HepG2 (cell line): ENCODE data around the gene SMTN. TPM values are rescaled to one million over a fixed set of nuclear protein-coding genes. Genes with fewer than 3 reads are reported as not detected.

Experiments
- ATAC-seq: fragments of 200-7000 bp; cut with Tn5 transposase; 3 replicates; pipeline ENCODE4 v1.9.1; 2020; ENCODE audit warnings: mild to moderate bottlenecking, moderate library complexity
- BruUV-seq: library from RNA; stranded (reverse); fragments of 400-500 nt; replicated peaks from 2 replicates; lab custom pipeline; 2021; lab: Mats Ljungman, UMichigan
- CTCF ChIA-PET: fragments of 300-600 bp; formaldehyde crosslinking; extraction: SDS; loops from one replicate; lab custom pipeline; 2021; ENCODE audit warnings: low total read pairs, inconsistent platforms, low intra/inter-chr PET ratio; lab: Yijun Ruan, JAX
- POLR2A ChIA-PET: fragments of 350-600 bp; sonication (Branson Sonifier 250); formaldehyde crosslinking; loops from one replicate; lab custom pipeline; 2020; ENCODE audit warnings: antibody characterized with exemption, inconsistent platforms; lab: Yijun Ruan, JAX
- DNase-seq: peaks from one replicate; pipeline ENCODE4 v3.0.0-alpha.2; 2015; ENCODE audit warnings: low spot score
- FAIRE-seq: peaks from 3 replicates; lab custom pipeline; 2011; peaks lifted over from hg19 to GRCh38; lab: Jason Lieb, UNC
- H2AFZ ChIP-seq: one replicate; pipeline ENCODE4 v1.6.1; 2011; ENCODE audit warnings: low read length, inconsistent platforms
- H3K27ac ChIP-seq: fragments of 300-600 bp; 3 replicates; pipeline ENCODE4 v1.8.0; 2011; ENCODE audit warnings: mixed run types, mild to moderate bottlenecking, mixed read lengths, low read length, inconsistent platforms; ENCODE audit not compliant: insufficient read depth; ENCODE audit errors: extremely low read length
- H3K27me3 ChIP-seq, 2 experiments: fragments of 200-600 bp in 1 of 2; 2 replicates in 1 of 2; 3 replicates in 1 of 2; pipeline versions ENCODE4 v1.6.0 to v1.8.0; 2011; ENCODE audit warnings: low read length in 2 of 2, mild to moderate bottlenecking in 2 of 2, moderate library complexity in 2 of 2, inconsistent platforms in 1 of 2; ENCODE audit not compliant: insufficient read depth in 2 of 2, control insufficient read depth in 1 of 2
- H3K36me3 ChIP-seq, 2 experiments: fragments of 200-600 bp in 1 of 2; replicated peaks in 1 of 2; 2 replicates in 1 of 2; 3 replicates in 1 of 2; pipeline versions ENCODE4 v1.5.1 to v1.8.0; 2011; ENCODE audit warnings: low read length in 2 of 2, inconsistent platforms in 1 of 2; ENCODE audit not compliant: insufficient read depth in 2 of 2, control insufficient read depth in 1 of 2
- H3K4me1 ChIP-seq: 2 replicates; pipeline ENCODE4 v1.5.1; 2012; ENCODE audit warnings: low read length, inconsistent platforms; ENCODE audit not compliant: insufficient read depth
- H3K4me2 ChIP-seq: 2 replicates; pipeline ENCODE4 v1.6.0; 2011; ENCODE audit warnings: low read depth, low read length, inconsistent platforms
- H3K4me3 ChIP-seq, 3 experiments: fragments of 200-600 bp in 1 of 3; sonication (generic), shearing (Covaris generic) in 1 of 3; replicated peaks in 1 of 3; 2 replicates each; pipeline ENCODE4 v1.5.1; 2011 to 2016; ENCODE audit warnings: low read length in 3 of 3, inconsistent platforms in 2 of 3, low read depth in 2 of 3, mild to moderate bottlenecking in 2 of 3, control low read depth in 1 of 3, mixed read lengths in 1 of 3; ENCODE audit not compliant: insufficient read depth in 1 of 3
- H3K79me2 ChIP-seq: one replicate; pipeline ENCODE4 v1.6.1; 2011; ENCODE audit warnings: low read length, inconsistent platforms; ENCODE audit not compliant: insufficient read depth
- H3K9ac ChIP-seq: 2 replicates; pipeline ENCODE4 v1.6.0; 2011; ENCODE audit warnings: mild to moderate bottlenecking, low read depth, low read length, inconsistent platforms; ENCODE audit not compliant: insufficient read depth
- H3K9me3 ChIP-seq: 2 replicates; pipeline ENCODE4 v1.5.1; 2012; ENCODE audit warnings: mild to moderate bottlenecking, low read length
- H4K20me1 ChIP-seq: 2 replicates; pipeline ENCODE4 v1.6.0; 2011; ENCODE audit warnings: inconsistent platforms, mild to moderate bottlenecking, low read length, moderate library complexity; ENCODE audit not compliant: insufficient read depth
- CBX5 ChIP-seq: sonication (generic); formaldehyde crosslinking; IDR thresholded peaks from 2 replicates; pipeline ENCODE4 v1.4.0; 2020; ENCODE audit warnings: missing genetic modification reagents, borderline replicate concordance
- MZF1 ChIP-seq: sonication (generic); formaldehyde crosslinking; IDR thresholded peaks from 2 replicates; pipeline ENCODE4 v1.8.1; 2023; ENCODE audit warnings: mild to moderate bottlenecking, missing genetic modification reagents, borderline replicate concordance
- NBN ChIP-seq: fragments of 450-650 bp; conservative IDR thresholded peaks from 2 replicates; pipeline ENCODE4 v1.6.1; 2017
- RBM22 ChIP-seq: fragments of 200-400 bp; formaldehyde crosslinking; optimal IDR thresholded peaks from 2 replicates; pipeline ENCODE3; 2017; ENCODE audit warnings: mild to moderate bottlenecking, low read length, moderate library complexity
- SCMH1 ChIP-seq: sonication (generic); formaldehyde crosslinking; IDR thresholded peaks from 2 replicates; pipeline ENCODE4 v1.9.0; 2021; ENCODE audit warnings: missing genetic modification reagents, mild to moderate bottlenecking, borderline replicate concordance
- SRY ChIP-seq: sonication (generic); formaldehyde crosslinking; IDR thresholded peaks from 2 replicates; pipeline ENCODE4 v1.8.0; 2022; ENCODE audit warnings: mild to moderate bottlenecking, missing genetic modification reagents
- TMF1 ChIP-seq: sonication (generic); formaldehyde crosslinking; IDR thresholded peaks from 2 replicates; pipeline ENCODE4 v1.8.1; 2022; ENCODE audit warnings: low read depth, missing genetic modification reagents
- ZBTB42 ChIP-seq: sonication (generic); formaldehyde crosslinking; IDR thresholded peaks from 2 replicates; pipeline ENCODE4 v1.5.0; 2020; ENCODE audit warnings: mild to moderate bottlenecking, missing genetic modification reagents
- ZFP90 ChIP-seq: sonication (generic); formaldehyde crosslinking; IDR thresholded peaks from 2 replicates; pipeline ENCODE4 v1.8.0; 2022; ENCODE audit warnings: missing genetic modification reagents, mild to moderate bottlenecking, inconsistent platforms, borderline replicate concordance
- ZKSCAN8 ChIP-seq: IDR thresholded peaks from 2 replicates; pipeline ENCODE4 v1.6.1; 2016; ENCODE audit warnings: borderline replicate concordance, missing genetic modification reagents, missing compliant biosample characterization
- ZNF317 ChIP-seq: sonication (generic); formaldehyde crosslinking; IDR thresholded peaks from 2 replicates; pipeline ENCODE4 v1.5.0; 2020; ENCODE audit warnings: mild to moderate bottlenecking, missing genetic modification reagents
- ZNF33B ChIP-seq: sonication (generic); formaldehyde crosslinking; IDR thresholded peaks from 2 replicates; pipeline ENCODE4 v1.5.1; 2020; ENCODE audit warnings: mild to moderate bottlenecking, missing genetic modification reagents
- ZNF644 ChIP-seq: IDR thresholded peaks from 2 replicates; pipeline ENCODE4 v1.6.1; 2016; ENCODE audit warnings: low read depth
- ZNF687 ChIP-seq: sonication (generic); formaldehyde crosslinking; IDR thresholded peaks from 2 replicates; pipeline ENCODE4 v1.5.1; 2020; ENCODE audit warnings: mild to moderate bottlenecking, missing genetic modification reagents, moderate library complexity
- WGBS: methylation state at CpG from one replicate; pipeline ENCODE4 v1.1.6; 2017; ENCODE audit warnings: low lambda C conversion rate; 5-methylcytosine and 5-hydroxymethylcytosine counted together
- in situ Hi-C: cut with HindIII; loops from 2 replicates; pipeline ENCODE4 v1.10.0; 2017; ENCODE audit warnings: low pct_unique_long_range_greater_than_20kb; ENCODE audit not compliant: extremely low pct_ligation_motif_present
- intact Hi-C: fragments of 100-400 bp; cut with micrococcal nuclease; formaldehyde crosslinking; loops from one replicate; pipeline ENCODE4 v1.10.0; 2022; ENCODE audit not compliant: unreplicated experiment
- polyA plus RNA-seq, 8 experiments: library from polyadenylated mRNA; depleted of rRNA in 3 of 8; stranded (reverse) in 7 of 8; unstranded in 1 of 8; fragments of >200 nt; fragmentation: Illumina TruSeq in 4 of 8; extraction: Trizol in 4 of 8; gene quantifications; 2 replicates each; pipeline versions ENCODE4 v1.2.1 to v1.2.3, GENCODE V29; 2011 to 2016; ENCODE audit warnings: low read depth in 4 of 8, missing spikeins in 1 of 8, mixed read lengths in 1 of 8; ENCODE audit not compliant: insufficient read depth in 1 of 8
- total RNA-seq, 5 experiments: library from RNA; depleted of rRNA; stranded (reverse); fragments of >200 nt; fragmentation: Illumina TruSeq; extraction: Trizol; gene quantifications; 2 replicates each; pipeline ENCODE4 v1.2.3, GENCODE V29; 2016; ENCODE audit warnings: low read depth in 1 of 5
- TF ChIP-seq, protein P1 (sequence below): sonication (generic); formaldehyde crosslinking; IDR thresholded peaks from 2 replicates; pipeline ENCODE4 v1.5.1; 2020; ENCODE audit warnings: mild to moderate bottlenecking, moderate library complexity, missing genetic modification reagents
- TF ChIP-seq, protein P2 (sequence below): sonication (generic); formaldehyde crosslinking; IDR thresholded peaks from 2 replicates; pipeline ENCODE4 v1.4.0; 2020; ENCODE audit warnings: mild to moderate bottlenecking, missing genetic modification reagents
- TF ChIP-seq, protein P3 (sequence below): sonication (generic); formaldehyde crosslinking; IDR thresholded peaks from 2 replicates; pipeline ENCODE4 v1.4.0; 2020; ENCODE audit warnings: missing genetic modification reagents, mild to moderate bottlenecking, borderline replicate concordance

SMTN gene
- total and polyA plus RNA-seq, 2 of the 13 experiments (the other 11 are each of a cell fraction or from before 2014, with no cell fraction given), result 14.7 to 26.1 TPM

DNA sequence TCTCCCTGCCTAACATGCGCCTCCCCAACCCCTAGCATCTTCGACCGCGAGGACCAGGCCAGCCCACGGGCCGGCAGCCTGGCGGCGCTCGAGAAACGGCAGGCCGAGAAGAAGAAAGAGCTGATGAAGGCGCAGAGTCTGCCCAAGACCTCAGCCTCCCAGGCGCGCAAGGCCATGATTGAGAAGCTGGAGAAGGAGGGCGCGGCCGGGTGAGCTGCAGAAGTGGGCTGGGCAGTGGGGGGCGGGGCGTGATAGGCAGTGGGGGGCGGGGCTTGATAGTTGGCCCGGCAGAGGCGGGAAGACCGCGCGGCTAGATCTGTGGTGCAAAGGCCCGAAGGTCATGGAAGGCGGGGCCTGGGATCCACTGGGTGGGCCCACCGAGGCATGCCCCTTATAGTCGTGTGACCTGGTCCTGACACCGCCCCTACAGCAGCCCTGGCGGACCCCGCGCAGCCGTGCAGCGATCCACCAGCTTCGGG, 17.6 kb downstream of the SMTN start:
- Histone ChIP-seq H3K9ac (no peak overlapping the region), H3K79me2 (no peaks in the 10 kb centered on the region), H3K4me1 (peaks cover 19% of the 10 kb centered on the region), H3K27ac (no peak overlapping the region), H2AFZ (no peak overlapping the region), H4K20me1 (no peaks in the 10 kb centered on the region), H3K4me2 (no peak overlapping the region), H3K27me3 (no peaks in the 10 kb centered on the region), H3K9me3 (no peaks in the 10 kb centered on the region), H3K4me3 (no peak overlapping the region), H3K36me3 (peaks cover 21 to 39% of the 10 kb centered on the region in 2 experiments; a peak in 4 of 5 replicates)
- FAIRE-seq (no peak), DNase-seq (no peak), ATAC-seq (no peak)
- in situ Hi-C loops (no loop called here), intact Hi-C loops (no loop called here)
- WGBS, result 95% methylated on average over 24 of the region's 36 CpGs
- TF ChIP-seq CBX5 (CRISPR knock-in tag), result no peak
- TF ChIP-seq SRY (CRISPR knock-in tag), result no peak
- TF ChIP-seq, protein P1, sequence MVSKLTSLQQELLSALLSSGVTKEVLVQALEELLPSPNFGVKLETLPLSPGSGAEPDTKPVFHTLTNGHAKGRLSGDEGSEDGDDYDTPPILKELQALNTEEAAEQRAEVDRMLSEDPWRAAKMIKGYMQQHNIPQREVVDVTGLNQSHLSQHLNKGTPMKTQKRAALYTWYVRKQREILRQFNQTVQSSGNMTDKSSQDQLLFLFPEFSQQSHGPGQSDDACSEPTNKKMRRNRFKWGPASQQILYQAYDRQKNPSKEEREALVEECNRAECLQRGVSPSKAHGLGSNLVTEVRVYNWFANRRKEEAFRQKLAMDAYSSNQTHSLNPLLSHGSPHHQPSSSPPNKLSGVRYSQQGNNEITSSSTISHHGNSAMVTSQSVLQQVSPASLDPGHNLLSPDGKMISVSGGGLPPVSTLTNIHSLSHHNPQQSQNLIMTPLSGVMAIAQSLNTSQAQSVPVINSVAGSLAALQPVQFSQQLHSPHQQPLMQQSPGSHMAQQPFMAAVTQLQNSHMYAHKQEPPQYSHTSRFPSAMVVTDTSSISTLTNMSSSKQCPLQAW (CRISPR knock-in tag), result no peak
- no peak for TF ChIP-seq ZNF33B (CRISPR knock-in tag)
- no peak for TF ChIP-seq ZKSCAN8 (CRISPR knock-in tag)
- no peak for TF ChIP-seq NBN
- TF ChIP-seq ZNF644 (CRISPR knock-in tag), result no peak
- no peak for TF ChIP-seq MZF1 (CRISPR knock-in tag)
- no peak for TF ChIP-seq TMF1
- no peak for TF ChIP-seq ZBTB42 (CRISPR knock-in tag)
- no peak for TF ChIP-seq ZNF687 (CRISPR knock-in tag)
- no peak for TF ChIP-seq SCMH1 (CRISPR knock-in tag)
- TF ChIP-seq, protein P2, sequence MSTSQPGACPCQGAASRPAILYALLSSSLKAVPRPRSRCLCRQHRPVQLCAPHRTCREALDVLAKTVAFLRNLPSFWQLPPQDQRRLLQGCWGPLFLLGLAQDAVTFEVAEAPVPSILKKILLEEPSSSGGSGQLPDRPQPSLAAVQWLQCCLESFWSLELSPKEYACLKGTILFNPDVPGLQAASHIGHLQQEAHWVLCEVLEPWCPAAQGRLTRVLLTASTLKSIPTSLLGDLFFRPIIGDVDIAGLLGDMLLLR, result no peak
- no peak for TF ChIP-seq ZNF317 (CRISPR knock-in tag)
- TF ChIP-seq RBM22, result no peak
- TF ChIP-seq, protein P3, sequence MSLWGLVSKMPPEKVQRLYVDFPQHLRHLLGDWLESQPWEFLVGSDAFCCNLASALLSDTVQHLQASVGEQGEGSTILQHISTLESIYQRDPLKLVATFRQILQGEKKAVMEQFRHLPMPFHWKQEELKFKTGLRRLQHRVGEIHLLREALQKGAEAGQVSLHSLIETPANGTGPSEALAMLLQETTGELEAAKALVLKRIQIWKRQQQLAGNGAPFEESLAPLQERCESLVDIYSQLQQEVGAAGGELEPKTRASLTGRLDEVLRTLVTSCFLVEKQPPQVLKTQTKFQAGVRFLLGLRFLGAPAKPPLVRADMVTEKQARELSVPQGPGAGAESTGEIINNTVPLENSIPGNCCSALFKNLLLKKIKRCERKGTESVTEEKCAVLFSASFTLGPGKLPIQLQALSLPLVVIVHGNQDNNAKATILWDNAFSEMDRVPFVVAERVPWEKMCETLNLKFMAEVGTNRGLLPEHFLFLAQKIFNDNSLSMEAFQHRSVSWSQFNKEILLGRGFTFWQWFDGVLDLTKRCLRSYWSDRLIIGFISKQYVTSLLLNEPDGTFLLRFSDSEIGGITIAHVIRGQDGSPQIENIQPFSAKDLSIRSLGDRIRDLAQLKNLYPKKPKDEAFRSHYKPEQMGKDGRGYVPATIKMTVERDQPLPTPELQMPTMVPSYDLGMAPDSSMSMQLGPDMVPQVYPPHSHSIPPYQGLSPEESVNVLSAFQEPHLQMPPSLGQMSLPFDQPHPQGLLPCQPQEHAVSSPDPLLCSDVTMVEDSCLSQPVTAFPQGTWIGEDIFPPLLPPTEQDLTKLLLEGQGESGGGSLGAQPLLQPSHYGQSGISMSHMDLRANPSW (CRISPR knock-in tag), result no peak
- TF ChIP-seq ZFP90 (CRISPR knock-in tag), result no peak
- no TSS peak for BruUV-seq
- ChIA-PET POLR2A (interaction anchor here (0.7 kb wide), 1 partner anchor 450 kb away, joined by 4 read pairs; no protein-coding TSS in a partner anchor), CTCF (no interaction called here)
